HL-60/S4 treated with retinoic acid at 250 ng/mL for 4 days and 3 days (cell line): ENCODE data around the gene HPCAL4.

ENCODE experiments used
- in situ Hi-C: fragments of 300-500 bp; cut with MboI; formaldehyde crosslinking; loops from 2 replicates; pipeline ENCODE4 v1.7.0; 2022; ENCODE audit warnings: low sequenced_read_pairs

Gene HPCAL4

DNA sequence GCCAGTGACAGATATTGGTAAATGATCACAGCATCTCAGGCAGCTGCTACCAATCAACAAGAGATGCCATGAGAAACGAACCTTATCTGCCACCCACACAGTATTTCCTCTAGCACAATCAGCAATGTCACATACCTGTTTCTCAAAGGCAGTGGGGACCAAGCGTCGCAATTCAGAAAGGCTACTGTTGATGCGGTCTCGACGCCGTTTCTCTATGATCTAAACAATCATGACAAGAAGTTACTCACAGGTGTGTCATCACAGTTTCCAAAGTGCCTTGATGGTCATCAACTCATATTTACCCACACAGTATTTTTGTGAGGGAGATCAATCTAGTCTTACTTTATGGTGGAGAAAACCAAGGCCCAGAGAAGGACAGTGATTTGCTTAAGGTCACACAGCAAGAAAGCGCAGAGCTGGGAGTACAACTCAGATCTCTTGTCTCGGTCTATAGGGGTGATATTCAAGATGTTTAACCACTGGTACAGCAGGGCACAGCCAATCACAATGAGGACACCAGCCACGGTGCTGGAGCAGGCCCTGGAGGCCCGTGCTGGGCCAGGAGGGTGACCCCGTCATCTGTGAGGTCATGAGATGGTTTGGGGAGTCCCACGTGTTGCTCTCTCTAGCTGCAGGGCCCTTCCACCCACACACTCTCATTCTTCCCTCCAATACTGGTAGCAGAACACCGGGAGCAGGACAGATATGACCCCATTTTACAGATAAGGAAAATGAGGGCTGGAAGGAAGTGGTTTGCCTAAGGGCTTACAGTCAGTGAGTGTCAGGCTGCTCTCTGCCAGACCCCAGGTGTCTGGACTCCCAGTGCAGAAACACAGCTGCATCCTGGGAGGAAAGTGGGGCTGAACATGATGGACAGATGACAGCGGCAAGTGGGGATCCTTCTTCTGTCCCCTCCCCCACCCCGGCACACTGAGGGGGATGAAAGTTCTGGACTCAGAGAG lies 59.6 kb downstream of the HPCAL4 start:
- in situ Hi-C loops: no loop called here

DNA sequence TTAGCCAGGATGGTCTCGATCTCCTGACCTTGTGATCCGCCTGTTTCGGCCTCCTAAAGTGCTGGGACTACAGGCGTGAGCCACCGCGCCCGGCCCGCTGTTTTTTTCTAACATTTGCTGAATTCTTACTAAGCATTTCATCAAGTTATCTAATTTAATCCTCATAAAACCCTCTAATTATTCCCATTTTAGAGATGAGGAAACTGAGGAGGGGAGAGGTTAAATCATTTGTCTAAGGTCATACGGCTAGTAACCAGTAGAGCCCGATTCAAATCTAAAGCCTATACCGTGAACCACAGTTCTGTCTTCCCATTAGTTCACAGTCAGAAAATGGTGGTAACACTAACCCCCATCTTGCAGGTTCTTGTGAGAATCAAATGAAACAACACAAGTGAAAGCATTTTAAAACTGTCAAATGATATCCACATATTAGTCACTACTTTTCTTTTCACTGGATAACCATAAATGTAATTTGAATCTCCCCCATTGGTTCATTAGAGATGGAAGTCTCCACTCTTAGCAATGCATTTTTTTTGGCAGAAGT lies 62.4 kb downstream of the HPCAL4 start:
- in situ Hi-C loops: no loop called here
